Panc1 (cell line): Measurements from ENCODE around the gene CCNQ. TPM values are rescaled to one million over a fixed set of nuclear protein-coding genes. Genes with fewer than 3 reads are reported as not detected.

Experiments used
- ATAC-seq: fragments of 200-7000 bp; cut with Tn5 transposase; 2 replicates; pipeline ENCODE4 v1.9.1; 2020; ENCODE audit warnings: mild to moderate bottlenecking, moderate library complexity
- BruUV-seq: library from RNA; stranded (reverse); fragments of 400-500 nt; replicated peaks from 2 replicates; lab custom pipeline; 2021; lab: Mats Ljungman, UMichigan
- CTCF ChIA-PET: fragments of 300-600 bp; sonication (Branson Sonifier 250); formaldehyde crosslinking; loops from one replicate; lab custom pipeline; 2022; ENCODE audit warnings: antibody characterized with exemption; lab: Charles Lee
- POLR2A ChIA-PET: fragments of 300-600 bp; sonication (Branson Sonifier 250); formaldehyde crosslinking; loops from one replicate; lab custom pipeline; 2022; ENCODE audit warnings: antibody characterized with exemption; lab: Charles Lee
- DNase-seq: peaks from one replicate; pipeline ENCODE4 v3.0.0-alpha.2; 2010; ENCODE audit warnings: low read depth, low spot score
- H3K27ac ChIP-seq: 2 replicates; pipeline ENCODE4 v1.5.1; 2011; ENCODE audit warnings: mild to moderate bottlenecking, low read length, inconsistent platforms
- H3K27me3 ChIP-seq: fragments of 200-500 bp; sonication (Bioruptor generic); 2 replicates; pipeline ENCODE4 v1.6.0; 2014; ENCODE audit warnings: low read length, inconsistent platforms; ENCODE audit not compliant: control insufficient read depth, insufficient read depth
- H3K36me3 ChIP-seq: fragments of 200-500 bp; sonication (Bioruptor generic); 2 replicates; pipeline ENCODE4 v1.5.1; 2014; ENCODE audit warnings: inconsistent platforms, mild to moderate bottlenecking, low read length, moderate library complexity; ENCODE audit not compliant: control insufficient read depth, insufficient read depth
- H3K4me1 ChIP-seq: 2 replicates; pipeline ENCODE4 v1.5.1; 2011; ENCODE audit warnings: inconsistent platforms, mild to moderate bottlenecking, low read length, moderate library complexity; ENCODE audit not compliant: control insufficient read depth, insufficient read depth
- H3K4me3 ChIP-seq, 2 experiments: 2 replicates each; pipeline ENCODE4 v1.5.1; 2011 to 2012; ENCODE audit warnings: low read depth in 2 of 2, low read length in 2 of 2, mild to moderate bottlenecking in 2 of 2, inconsistent platforms in 1 of 2, moderate library complexity in 1 of 2
- H3K9me3 ChIP-seq: fragments of 200-500 bp; sonication (Bioruptor generic); 2 replicates; pipeline ENCODE4 v1.5.1; 2014; ENCODE audit warnings: low read depth, mild to moderate bottlenecking, inconsistent platforms, low read length, moderate library complexity; ENCODE audit not compliant: control insufficient read depth, insufficient read depth
- POLR2AphosphoS5 ChIP-seq: IDR thresholded peaks from 2 replicates; pipeline ENCODE4 v1.6.1; 2012; ENCODE audit warnings: mild to moderate bottlenecking, low read depth, low read length, moderate library complexity
- REST ChIP-seq, 2 experiments: IDR thresholded peaks; 2 replicates each; pipeline ENCODE4 v1.6.1; 2011 to 2012; ENCODE audit warnings: low read depth in 2 of 2, control low read depth in 1 of 2, low read length in 1 of 2, mild to moderate bottlenecking in 1 of 2, moderate library complexity in 1 of 2; ENCODE audit not compliant: insufficient read depth in 1 of 2
- SIN3A ChIP-seq: IDR thresholded peaks from 2 replicates; pipeline ENCODE4 v1.6.1; 2012; ENCODE audit warnings: low read depth, mild to moderate bottlenecking, low read length, moderate library complexity, borderline replicate concordance; ENCODE audit not compliant: insufficient read depth
- TCF7L2 ChIP-seq: IDR thresholded peaks from 2 replicates; pipeline ENCODE4 v1.6.1; 2011; ENCODE audit warnings: mild to moderate bottlenecking, low read depth, low read length, inconsistent platforms
- in situ Hi-C: cut with HindIII; loops from 2 replicates; pipeline ENCODE4 v1.10.0; 2016; ENCODE audit warnings: low sequenced_read_pairs, low pct_unique_long_range_greater_than_20kb
- intact Hi-C: fragments of 100-400 bp; cut with micrococcal nuclease; formaldehyde crosslinking; loops from one replicate; pipeline ENCODE4 v1.10.0; 2022; ENCODE audit not compliant: unreplicated experiment
- total RNA-seq: library from RNA; stranded (reverse); gene quantifications from one replicate; pipeline ENCODE4 v1.2.1, GENCODE V29; 2021; ENCODE audit not compliant: unreplicated experiment
- TF ChIP-seq, protein P1 (sequence below): fragments of 450-650 bp; IDR thresholded peaks from 2 replicates; pipeline ENCODE4 v1.5.1; 2017; ENCODE audit warnings: mild to moderate bottlenecking

The CCNQ gene
- total RNA-seq, 1 experiment from 2014 or later, result 42.1 TPM

- ChIA-PET CTCF (interaction anchor here (1.0 to 1.2 kb wide), 3 partner anchors 8 to 11 kb away, joined by 3 to 4 read pairs (median 3); no protein-coding TSS in a partner anchor), POLR2A (no interaction called here)
- Histone ChIP-seq H3K4me3 (no peak overlapping the region), H3K9me3 (no peaks in the 10 kb centered on the region), H3K36me3 (no peaks in the 10 kb centered on the region), H3K4me1 (no peaks in the 10 kb centered on the region), H3K27me3 (no peaks in the 10 kb centered on the region), H3K27ac (no peak overlapping the region)
- DNase-seq (no peak), ATAC-seq (no peak)
- BruUV-seq, result no TSS peak
- TF ChIP-seq SIN3A (no peak), REST (IDR thresholded peaks at IDR 0.05; ENCODE audit: insufficient read depth in 1 of 2, low read depth in 2 of 2, low read length in 1 of 2) (no peak), TCF7L2 (no peak), POLR2AphosphoS5 (no peak)
- TF ChIP-seq, protein P1, sequence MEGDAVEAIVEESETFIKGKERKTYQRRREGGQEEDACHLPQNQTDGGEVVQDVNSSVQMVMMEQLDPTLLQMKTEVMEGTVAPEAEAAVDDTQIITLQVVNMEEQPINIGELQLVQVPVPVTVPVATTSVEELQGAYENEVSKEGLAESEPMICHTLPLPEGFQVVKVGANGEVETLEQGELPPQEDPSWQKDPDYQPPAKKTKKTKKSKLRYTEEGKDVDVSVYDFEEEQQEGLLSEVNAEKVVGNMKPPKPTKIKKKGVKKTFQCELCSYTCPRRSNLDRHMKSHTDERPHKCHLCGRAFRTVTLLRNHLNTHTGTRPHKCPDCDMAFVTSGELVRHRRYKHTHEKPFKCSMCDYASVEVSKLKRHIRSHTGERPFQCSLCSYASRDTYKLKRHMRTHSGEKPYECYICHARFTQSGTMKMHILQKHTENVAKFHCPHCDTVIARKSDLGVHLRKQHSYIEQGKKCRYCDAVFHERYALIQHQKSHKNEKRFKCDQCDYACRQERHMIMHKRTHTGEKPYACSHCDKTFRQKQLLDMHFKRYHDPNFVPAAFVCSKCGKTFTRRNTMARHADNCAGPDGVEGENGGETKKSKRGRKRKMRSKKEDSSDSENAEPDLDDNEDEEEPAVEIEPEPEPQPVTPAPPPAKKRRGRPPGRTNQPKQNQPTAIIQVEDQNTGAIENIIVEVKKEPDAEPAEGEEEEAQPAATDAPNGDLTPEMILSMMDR, result no peak
- in situ Hi-C loops, result no loop called here
- intact Hi-C loops, result no loop called here
These were observed 30.4 kb downstream of the CCNQ start for GRCh38 chrX:153568451-153569011.

DNA sequence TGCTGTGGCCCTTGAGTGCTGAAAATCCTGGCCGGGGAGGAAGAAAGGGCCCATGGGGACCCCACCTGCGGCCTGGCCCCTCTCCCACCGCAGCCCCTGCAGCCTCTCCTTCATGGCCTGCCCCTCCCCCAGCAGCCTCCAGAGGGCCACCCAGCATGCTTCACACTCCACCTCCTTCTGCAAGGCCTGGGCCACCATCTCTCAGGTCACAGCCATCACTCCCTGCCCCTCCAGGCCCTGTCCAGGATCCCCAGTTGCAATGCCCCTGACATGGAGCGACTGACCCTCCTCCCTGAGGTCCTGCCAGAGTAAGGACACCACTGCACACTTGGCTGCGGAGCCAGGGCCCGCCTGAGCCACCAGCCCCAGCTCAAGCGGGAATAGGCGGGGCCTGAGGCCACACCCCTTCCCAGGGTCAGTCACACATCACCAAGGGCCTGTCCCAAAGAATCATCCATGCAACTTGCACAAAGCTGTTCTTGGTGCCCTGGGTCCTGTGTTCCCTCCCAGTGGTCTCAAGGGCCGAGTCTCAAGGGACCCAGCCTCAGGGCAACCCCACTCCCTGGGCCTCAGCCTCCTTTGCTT is 32.9 kb downstream of the CCNQ start:
- H3K9me3 ChIP-seq, result no peaks in the 10 kb centered on the region
- no peaks in the 10 kb centered on the region for H3K36me3 ChIP-seq
- H3K27ac ChIP-seq, result no peak overlapping the region
- H3K4me1 ChIP-seq, result no peaks in the 10 kb centered on the region
- CTCF ChIA-PET, result no interaction called here
- intact Hi-C loops, result no loop called here
- no peaks in the 10 kb centered on the region for H3K27me3 ChIP-seq
- in situ Hi-C loops, result no loop called here
- no TSS peak for BruUV-seq
- no peak for DNase-seq
- TF ChIP-seq, protein P1, result no peak
- no peak for TF ChIP-seq POLR2AphosphoS5
- TF ChIP-seq TCF7L2, result no peak
- no peak for TF ChIP-seq SIN3A
- TF ChIP-seq REST (IDR thresholded peaks at IDR 0.05; ENCODE audit: insufficient read depth in 1 of 2, low read depth in 2 of 2, low read length in 1 of 2), result no peak
- POLR2A ChIA-PET, result no interaction called here
- peak; percentile 7; the same call in 1 of the 2 replicates for ATAC-seq
- H3K4me3 ChIP-seq, result no peak overlapping the region
